Smooth muscle cell (in vitro differentiated cells): Measurements from ENCODE around the gene ACTG2. TPM values are rescaled to one million over a fixed set of nuclear protein-coding genes. Genes with fewer than 3 reads are reported as not detected.

Experiments used
- DNase-seq: peaks from one replicate; lab custom pipeline; 2025; ENCODE audit not compliant: unreplicated experiment; lab: John Stamatoyannopoulos, UW
- H2AFZ ChIP-seq: fragments of 200-600 bp; sonication (generic); 2 replicates; pipeline ENCODE4 v1.6.0; 2016; ENCODE audit warnings: antibody characterized with exemption, low read depth, mild to moderate bottlenecking
- H3F3A ChIP-seq: fragments of 200-600 bp; sonication (generic); 2 replicates; pipeline ENCODE4 v1.6.0; 2017; ENCODE audit warnings: antibody characterized with exemption, low read depth
- H3K27ac ChIP-seq: fragments of 200-600 bp; sonication (generic); 2 replicates; pipeline ENCODE4 v1.5.1; 2016; ENCODE audit warnings: low read depth, mild to moderate bottlenecking
- H3K27me3 ChIP-seq: fragments of 200-600 bp; sonication (generic); 2 replicates; pipeline ENCODE4 v1.6.1; 2016; ENCODE audit warnings: low read depth, mild to moderate bottlenecking
- H3K36me3 ChIP-seq: fragments of 200-600 bp; sonication (generic); 2 replicates; pipeline ENCODE4 v1.5.1; 2016; ENCODE audit warnings: low read depth
- H3K4me1 ChIP-seq: fragments of 200-600 bp; sonication (generic); 2 replicates; pipeline ENCODE4 v1.5.1; 2016; ENCODE audit warnings: low read depth
- H3K4me2 ChIP-seq: fragments of 200-600 bp; sonication (generic); 2 replicates; pipeline ENCODE4 v1.6.0; 2016; ENCODE audit warnings: mild to moderate bottlenecking
- H3K4me3 ChIP-seq: fragments of 200-600 bp; sonication (generic); 2 replicates; pipeline ENCODE4 v1.5.1; 2016; ENCODE audit warnings: mild to moderate bottlenecking
- H3K79me2 ChIP-seq: fragments of 200-600 bp; sonication (generic); 2 replicates; pipeline ENCODE4 v1.6.0; 2016; ENCODE audit warnings: low read depth, mild to moderate bottlenecking
- H3K9ac ChIP-seq: fragments of 200-600 bp; sonication (generic); 2 replicates; pipeline ENCODE4 v1.6.0; 2016; ENCODE audit warnings: low read depth
- H3K9me3 ChIP-seq: fragments of 200-600 bp; sonication (generic); replicated peaks from 2 replicates; pipeline ENCODE4 v1.5.1; 2016; ENCODE audit warnings: low read depth
- H4K20me1 ChIP-seq: fragments of 200-600 bp; sonication (generic); 2 replicates; pipeline ENCODE4 v1.6.0; 2016; ENCODE audit warnings: low read depth
- CTCF ChIP-seq: fragments of 200-600 bp; sonication (generic); IDR thresholded peaks from 2 replicates; pipeline ENCODE4 v1.5.1; 2017; ENCODE audit warnings: borderline replicate concordance, mild to moderate bottlenecking, antibody characterized with exemption; ENCODE audit not compliant: insufficient read depth, poor library complexity, severe bottlenecking
- WGBS: methylation state at CpG from one replicate; pipeline ENCODE4 v1.1.7; 2016; ENCODE audit warnings: low lambda C conversion rate; 5-methylcytosine and 5-hydroxymethylcytosine counted together
- polyA plus RNA-seq: library from polyadenylated mRNA; unstranded; fragments of >200 nt; fragmentation: Nextera tagmentation; extraction: Ambion mirVana; gene quantifications from 2 replicates; pipeline ENCODE4 v1.2.1, GENCODE V29; 2016
- total RNA-seq: library from RNA; depleted of rRNA; stranded (reverse); fragments of >200 nt; gene quantifications from 2 replicates; pipeline ENCODE4 v1.2.3, GENCODE V29; 2014

The ACTG2 gene
- total and polyA plus RNA-seq, 2 experiments from 2014 or later, result 323 to 874 TPM

DNA sequence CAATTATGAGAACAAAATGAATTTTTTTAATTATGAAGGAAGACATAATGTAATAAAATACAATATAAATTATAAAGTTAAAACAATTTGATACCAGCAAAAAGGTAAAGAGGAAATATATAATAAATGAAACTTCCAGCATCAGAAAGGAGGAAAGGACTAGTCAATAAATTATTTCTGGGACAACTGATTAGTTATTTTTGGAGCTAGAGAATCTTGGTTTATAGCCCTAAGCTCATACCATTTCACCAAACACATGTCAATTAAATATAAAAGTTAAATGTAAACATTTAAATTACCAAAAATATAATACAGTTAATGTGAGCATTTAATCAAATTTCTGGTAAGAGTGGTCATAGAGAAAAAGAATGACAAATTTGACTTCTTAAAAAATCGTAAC, 12.1 kb downstream of the ACTG2 start:
- TF ChIP-seq CTCF, result no peak
- Histone ChIP-seq H3K4me2 (no peak overlapping the region), H3K4me3 (no peak overlapping the region), H4K20me1 (peaks cover 16% of the 10 kb centered on the region), H3K9ac (no peak overlapping the region), H3K27ac (no peak overlapping the region), H3K4me1 (no peaks in the 10 kb centered on the region), H3K27me3 (no peaks in the 10 kb centered on the region), H2AFZ (no peak overlapping the region), H3K9me3 (no peaks in the 10 kb centered on the region), H3K79me2 (no peaks in the 10 kb centered on the region), H3F3A (no peaks in the 10 kb centered on the region), H3K36me3 (no peaks in the 10 kb centered on the region)
- 93% methylated on average over 1 of the region's 1 CpG for WGBS
- no peak for DNase-seq

DNA sequence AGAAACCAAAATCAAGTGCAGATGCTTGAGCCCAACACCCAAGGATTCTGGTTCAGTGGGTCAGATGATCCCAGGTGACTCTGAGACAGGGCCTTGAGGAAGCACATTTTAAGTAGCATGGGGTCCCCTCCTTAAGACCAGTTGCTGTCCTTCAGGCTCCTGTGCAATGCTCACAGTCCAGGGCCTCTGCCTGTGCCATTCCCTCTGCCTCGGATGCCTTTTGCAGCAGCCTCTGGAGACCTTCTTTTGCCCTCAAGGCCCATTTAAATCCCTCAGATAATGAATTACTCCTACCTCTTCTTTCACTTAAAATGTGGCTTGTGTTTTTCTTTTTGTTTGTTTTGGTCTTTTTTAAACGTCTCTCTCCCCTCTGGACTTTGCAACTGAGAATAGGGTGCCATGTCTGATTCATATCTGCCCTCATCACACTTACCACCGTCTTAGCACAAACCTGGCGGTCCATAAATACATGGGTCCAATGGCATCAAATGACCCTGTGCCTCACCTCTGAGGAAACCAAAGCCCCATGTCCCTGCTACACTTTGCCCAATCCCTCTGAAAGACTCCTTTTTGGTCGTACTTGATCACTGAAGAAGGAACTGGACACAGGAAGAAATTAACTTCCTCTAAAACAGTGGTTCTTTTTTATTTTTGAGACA, 14.2 kb downstream of the ACTG2 start:
- H3K79me2 ChIP-seq, result no peaks in the 10 kb centered on the region
- H3K4me3 ChIP-seq, result no peak overlapping the region
- H3K36me3 ChIP-seq, result no peaks in the 10 kb centered on the region
- no peak overlapping the region for H3K9ac ChIP-seq
- H3K27ac ChIP-seq, result no peak overlapping the region
- H3K9me3 ChIP-seq, result no peaks in the 10 kb centered on the region
- H2AFZ ChIP-seq, result no peak overlapping the region
- peaks cover 5% of the 10 kb centered on the region for H4K20me1 ChIP-seq
- 89% methylated on average over 5 of the region's 5 CpGs for WGBS
- H3K27me3 ChIP-seq, result no peaks in the 10 kb centered on the region
- H3K4me1 ChIP-seq, result no peaks in the 10 kb centered on the region
- no peak for DNase-seq
- H3F3A ChIP-seq, result no peaks in the 10 kb centered on the region
- H3K4me2 ChIP-seq, result no peak overlapping the region
- TF ChIP-seq CTCF, result no peak

GRCh38 chr2:73907840-73908452, 15.1 kb downstream of the ACTG2 start:
- peaks cover 5% of the 10 kb centered on the region for H4K20me1 ChIP-seq
- H3K27me3 ChIP-seq, result no peaks in the 10 kb centered on the region
- H3K27ac ChIP-seq, result no peak overlapping the region
- no peak overlapping the region for H3K4me3 ChIP-seq
- no peak for DNase-seq
- H3K79me2 ChIP-seq, result no peaks in the 10 kb centered on the region
- no peak overlapping the region for H2AFZ ChIP-seq
- H3K4me2 ChIP-seq, result no peak overlapping the region
- no peaks in the 10 kb centered on the region for H3F3A ChIP-seq
- WGBS, result 75% methylated on average over 5 of the region's 5 CpGs
- H3K9me3 ChIP-seq, result no peaks in the 10 kb centered on the region
- no peaks in the 10 kb centered on the region for H3K4me1 ChIP-seq
- no peak overlapping the region for H3K9ac ChIP-seq
- no peak for TF ChIP-seq CTCF
- no peaks in the 10 kb centered on the region for H3K36me3 ChIP-seq
